ENCODE results near the gene GNG13.

The GNG13 gene

GRCh38 chr16:807347-808084, 7.0 kb upstream of the GNG13 start:
- peak overlapping the region; percentile 87 for H3K27ac ChIP-seq
- TF ChIP-seq ZFX (IDR thresholded peaks at IDR 0.05; ENCODE audit: borderline replicate concordance) = no peak
- TF ChIP-seq, protein P1, sequence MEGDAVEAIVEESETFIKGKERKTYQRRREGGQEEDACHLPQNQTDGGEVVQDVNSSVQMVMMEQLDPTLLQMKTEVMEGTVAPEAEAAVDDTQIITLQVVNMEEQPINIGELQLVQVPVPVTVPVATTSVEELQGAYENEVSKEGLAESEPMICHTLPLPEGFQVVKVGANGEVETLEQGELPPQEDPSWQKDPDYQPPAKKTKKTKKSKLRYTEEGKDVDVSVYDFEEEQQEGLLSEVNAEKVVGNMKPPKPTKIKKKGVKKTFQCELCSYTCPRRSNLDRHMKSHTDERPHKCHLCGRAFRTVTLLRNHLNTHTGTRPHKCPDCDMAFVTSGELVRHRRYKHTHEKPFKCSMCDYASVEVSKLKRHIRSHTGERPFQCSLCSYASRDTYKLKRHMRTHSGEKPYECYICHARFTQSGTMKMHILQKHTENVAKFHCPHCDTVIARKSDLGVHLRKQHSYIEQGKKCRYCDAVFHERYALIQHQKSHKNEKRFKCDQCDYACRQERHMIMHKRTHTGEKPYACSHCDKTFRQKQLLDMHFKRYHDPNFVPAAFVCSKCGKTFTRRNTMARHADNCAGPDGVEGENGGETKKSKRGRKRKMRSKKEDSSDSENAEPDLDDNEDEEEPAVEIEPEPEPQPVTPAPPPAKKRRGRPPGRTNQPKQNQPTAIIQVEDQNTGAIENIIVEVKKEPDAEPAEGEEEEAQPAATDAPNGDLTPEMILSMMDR (IDR thresholded peaks at IDR 0.05) = no peak

- no peak for TF ChIP-seq ZFX (IDR thresholded peaks at IDR 0.05; ENCODE audit: borderline replicate concordance)
- TF ChIP-seq, protein P1 (IDR thresholded peaks at IDR 0.05) = no peak
- no peak overlapping the region for H3K27ac ChIP-seq
Observed at GRCh38 chr16:805474-805873, 4.9 kb upstream of the GNG13 start.

DNA sequence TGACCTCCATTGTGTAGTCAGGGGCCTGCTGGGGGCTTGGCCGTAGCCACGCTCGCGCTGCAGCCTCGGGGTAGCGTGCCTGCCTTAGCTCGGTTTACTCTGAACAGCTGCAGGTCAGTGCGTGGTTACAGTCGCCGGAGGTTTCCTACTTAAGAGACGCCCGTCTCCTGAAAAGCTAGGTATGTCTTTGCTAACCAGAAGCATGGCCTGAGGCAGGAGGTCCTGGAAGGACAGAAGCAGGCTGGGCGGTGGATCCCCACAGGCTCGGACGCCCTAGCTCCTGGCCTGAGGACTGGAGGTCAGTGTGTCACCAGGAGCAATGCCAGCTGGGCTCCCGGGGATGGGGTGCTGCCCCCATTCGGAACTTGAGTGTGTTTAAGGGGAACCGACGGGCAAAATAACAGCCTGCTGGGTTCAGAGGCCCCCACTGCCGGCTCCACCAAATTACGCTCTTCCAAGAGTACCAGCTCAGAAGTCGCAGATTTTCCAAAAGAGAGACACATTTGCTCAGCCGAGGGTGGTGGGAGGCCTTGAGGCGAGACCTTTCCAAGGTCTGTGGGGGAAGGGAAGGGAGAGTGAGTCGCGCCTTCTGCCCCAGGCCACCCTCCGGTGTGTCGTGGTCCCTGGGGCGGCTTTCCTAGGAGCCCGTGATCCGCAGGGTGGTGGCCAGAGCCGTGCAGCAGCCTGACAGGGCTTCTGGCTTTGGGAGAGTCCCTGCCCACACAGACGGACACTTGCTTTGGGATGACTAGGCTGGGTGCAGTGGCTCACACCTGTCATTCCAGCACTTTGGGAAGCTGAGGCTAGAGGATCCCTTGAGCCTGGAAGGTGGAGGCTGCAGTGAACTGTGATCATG, 3.9 kb upstream of the GNG13 start:
- no peak overlapping the region for H3K27ac ChIP-seq
- no peak for TF ChIP-seq ZFX (IDR thresholded peaks at IDR 0.05; ENCODE audit: borderline replicate concordance)
- TF ChIP-seq, protein P1 (IDR thresholded peaks at IDR 0.05) = no peak

- TF ChIP-seq ZFX (IDR thresholded peaks at IDR 0.05; ENCODE audit: borderline replicate concordance) = no peak
- TF ChIP-seq, protein P1 (IDR thresholded peaks at IDR 0.05) = no peak
- no peak overlapping the region for H3K27ac ChIP-seq
Observed at GRCh38 chr16:803754-804080, 3.2 kb upstream of the GNG13 start.

- TF ChIP-seq, protein P1 (IDR thresholded peaks at IDR 0.05) = no peak
- TF ChIP-seq ZFX (IDR thresholded peaks at IDR 0.05; ENCODE audit: borderline replicate concordance) = no peak
- no peak overlapping the region for H3K27ac ChIP-seq
Observed at GRCh38 chr16:802914-803753, 2.6 kb upstream of the GNG13 start.

DNA sequence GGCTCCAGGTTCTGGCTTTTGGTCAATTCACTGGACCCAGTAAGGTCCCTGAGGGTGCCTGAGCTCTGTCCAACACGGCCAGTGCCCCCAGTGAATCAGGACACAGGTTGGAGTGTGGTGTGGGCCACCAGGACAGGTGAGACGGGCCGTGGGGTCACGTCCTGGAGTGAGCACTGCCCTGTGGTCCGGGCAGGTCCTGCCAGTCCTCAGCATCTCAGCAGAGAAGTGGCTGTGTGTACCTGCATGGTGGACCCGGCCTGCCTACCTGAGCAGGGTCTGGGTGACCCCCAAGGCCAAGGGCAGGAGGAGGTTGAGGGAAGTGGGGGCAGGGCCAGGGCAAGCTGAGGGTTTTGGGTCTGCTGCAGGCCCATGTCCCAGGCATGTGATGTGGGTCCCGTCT, 1.9 kb upstream of the GNG13 start:
- TF ChIP-seq ZFX (IDR thresholded peaks at IDR 0.05; ENCODE audit: borderline replicate concordance) = no peak
- TF ChIP-seq, protein P1 (IDR thresholded peaks at IDR 0.05) = no peak

More for the DNA sequence above, 1.9 kb upstream of the GNG13 start:
- no peak overlapping the region for H3K27ac ChIP-seq

Measured in 22Rv1 (cell line).